Neural crest cell (in vitro differentiated cells): ENCODE results near the gene DNM3. TPM values are rescaled to one million over a fixed set of nuclear protein-coding genes. Genes with fewer than 3 reads are reported as not detected.

Experiments used
- DNase-seq: peaks from one replicate; pipeline ENCODE4 v3.0.0; 2021; ENCODE audit warnings: low read depth, mixed read lengths, low spot score
- H3K27ac Mint-ChIP-seq: one replicate; pipeline ENCODE4 v1.8.0; 2021; ENCODE audit warnings: mild to moderate bottlenecking, mixed read lengths; ENCODE audit not compliant: unreplicated experiment
- H3K27me3 Mint-ChIP-seq: 2 replicates; pipeline ENCODE4 v1.8.0; 2021; ENCODE audit warnings: low read depth, mild to moderate bottlenecking, mixed read lengths
- H3K36me3 Mint-ChIP-seq: 2 replicates; pipeline ENCODE4 v1.8.0; 2021; ENCODE audit warnings: low read depth, mild to moderate bottlenecking, mixed read lengths
- H3K4me1 Mint-ChIP-seq: 2 replicates; pipeline ENCODE4 v1.8.0; 2021; ENCODE audit warnings: mixed read lengths
- H3K4me3 Mint-ChIP-seq: one replicate; pipeline ENCODE4 v1.8.0; 2021; ENCODE audit warnings: mild to moderate bottlenecking, mixed read lengths
- H3K9me3 Mint-ChIP-seq: 2 replicates; pipeline ENCODE4 v1.8.0; 2021; ENCODE audit warnings: mixed read lengths
- CTCF ChIP-seq: fragments of 200-600 bp; sonication (generic); conservative IDR thresholded peaks from 2 replicates; pipeline ENCODE4 v1.5.0; 2021; ENCODE audit warnings: antibody characterized with exemption, mild to moderate bottlenecking
- total RNA-seq: library from RNA; stranded (reverse); gene quantifications from 2 replicates; pipeline ENCODE4 v1.2.1, GENCODE V29; 2021

Gene DNM3
- total RNA-seq, 1 donor from 2014 or later = 3.5 TPM

- H3K36me3 Mint-ChIP-seq = no peaks in the 10 kb centered on the region
- DNase-seq = no peak
- no peaks in the 10 kb centered on the region for H3K9me3 Mint-ChIP-seq
- H3K4me1 Mint-ChIP-seq = peaks cover 7% of the 10 kb centered on the region
- H3K4me3 Mint-ChIP-seq = no peak overlapping the region
- TF ChIP-seq CTCF = no peak
- H3K27me3 Mint-ChIP-seq = no peaks in the 10 kb centered on the region
- H3K27ac Mint-ChIP-seq = no peak overlapping the region
These were observed 481.1 kb downstream of the DNM3 start for GRCh38 chr1:172322219-172323061.

GRCh38 chr1:172323686-172324085 lies 482.4 kb downstream of the DNM3 start:
- TF ChIP-seq CTCF = no peak
- Mint-ChIP-seq H3K27me3 (no peaks in the 10 kb centered on the region), H3K9me3 (no peaks in the 10 kb centered on the region), H3K4me1 (peaks cover 7% of the 10 kb centered on the region), H3K4me3 (no peak overlapping the region), H3K36me3 (no peaks in the 10 kb centered on the region), H3K27ac (no peak overlapping the region)
- no peak for DNase-seq

GRCh38 chr1:172324086-172324485 lies 482.8 kb downstream of the DNM3 start:
- H3K9me3 Mint-ChIP-seq = no peaks in the 10 kb centered on the region
- no peak overlapping the region for H3K27ac Mint-ChIP-seq
- no peaks in the 10 kb centered on the region for H3K36me3 Mint-ChIP-seq
- DNase-seq = no peak
- peaks cover 7% of the 10 kb centered on the region for H3K4me1 Mint-ChIP-seq
- TF ChIP-seq CTCF = no peak
- no peak overlapping the region for H3K4me3 Mint-ChIP-seq
- H3K27me3 Mint-ChIP-seq = no peaks in the 10 kb centered on the region

- no peak for TF ChIP-seq CTCF
- Mint-ChIP-seq H3K9me3 (no peaks in the 10 kb centered on the region), H3K4me1 (peaks cover 7% of the 10 kb centered on the region), H3K27me3 (no peaks in the 10 kb centered on the region), H3K27ac (no peak overlapping the region), H3K4me3 (no peak overlapping the region), H3K36me3 (no peaks in the 10 kb centered on the region)
- no peak for DNase-seq
These were observed 483.5 kb downstream of the DNM3 start for GRCh38 chr1:172324761-172325160.

GRCh38 chr1:172325531-172325930 lies 484.2 kb downstream of the DNM3 start:
- Mint-ChIP-seq H3K4me1 (peaks cover 7% of the 10 kb centered on the region), H3K4me3 (no peak overlapping the region), H3K27me3 (no peaks in the 10 kb centered on the region), H3K36me3 (no peaks in the 10 kb centered on the region), H3K9me3 (no peaks in the 10 kb centered on the region), H3K27ac (no peak overlapping the region)
- DNase-seq = no peak
- TF ChIP-seq CTCF = no peak
